Measurements from ENCODE around the gene KLK14. TPM values are rescaled to one million over a fixed set of nuclear protein-coding genes. Genes with fewer than 3 reads are reported as not detected.
A peak's percentile ranks its signal among the peaks of the same experiment; 100 is the strongest.

KLK14 gene
- under 1 TPM; 0.35 to 0.67 TPM for total RNA-seq

DNA sequence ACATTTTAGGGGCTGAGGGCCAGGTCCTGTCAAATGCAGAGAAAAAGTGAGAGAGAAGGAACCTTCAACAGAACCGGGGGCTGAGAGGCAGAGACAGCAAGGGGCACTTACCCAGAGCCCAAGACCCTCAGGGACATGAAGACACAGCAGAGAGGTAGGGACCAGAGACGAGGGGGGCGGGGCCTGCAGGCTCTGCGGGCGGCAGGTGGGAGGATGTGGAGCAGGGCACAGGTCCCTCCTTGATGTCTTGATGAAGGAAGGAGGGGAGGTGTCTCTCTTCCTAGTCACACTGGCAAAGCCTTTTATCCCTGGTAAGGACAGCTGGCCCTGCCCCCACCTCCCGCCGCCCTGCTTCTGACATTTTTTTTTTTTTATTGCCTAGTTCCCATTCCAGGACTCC lies at the start of gene KLK14:
Gene KLK14, minus strand, starts transcription at position 277 of the 400 bp plus-strand sequence. Its CDS starts 273 bp downstream, at position 4.
- ChIA-PET POLR2A (no interaction called here), CTCF (no interaction called here)
- DNase-seq = no peak
- no peak within 1 kb of the TSS for H3K4me3 Mint-ChIP-seq
- H3K9me3 Mint-ChIP-seq = no peaks in the 10 kb centered on the region
- peaks cover 8% of the 10 kb centered on the region for H3K27me3 Mint-ChIP-seq
- H3K4me1 Mint-ChIP-seq = no peaks in the 10 kb centered on the region
- H3K36me3 Mint-ChIP-seq (ENCODE audit: low read depth) = no peaks in the 10 kb centered on the region
- peak within 1 kb of the TSS; percentile 25 for H3K27ac Mint-ChIP-seq

GRCh38 chr19:51131780-51132680 lies 49.3 kb upstream of the KLK14 start:
- POLR2A ChIA-PET = no interaction called here
- H3K27ac Mint-ChIP-seq = peak overlapping the region; percentile 88
- CTCF ChIA-PET = no interaction called here
- no peaks in the 10 kb centered on the region for H3K36me3 Mint-ChIP-seq (ENCODE audit: low read depth)
- H3K9me3 Mint-ChIP-seq = peaks cover 12% of the 10 kb centered on the region
- peaks cover 49% of the 10 kb centered on the region for H3K4me1 Mint-ChIP-seq
- DNase-seq = peak; percentile 50
- H3K4me3 Mint-ChIP-seq = peak overlapping the region; percentile 39
- peaks cover 2% of the 10 kb centered on the region for H3K27me3 Mint-ChIP-seq

DNA sequence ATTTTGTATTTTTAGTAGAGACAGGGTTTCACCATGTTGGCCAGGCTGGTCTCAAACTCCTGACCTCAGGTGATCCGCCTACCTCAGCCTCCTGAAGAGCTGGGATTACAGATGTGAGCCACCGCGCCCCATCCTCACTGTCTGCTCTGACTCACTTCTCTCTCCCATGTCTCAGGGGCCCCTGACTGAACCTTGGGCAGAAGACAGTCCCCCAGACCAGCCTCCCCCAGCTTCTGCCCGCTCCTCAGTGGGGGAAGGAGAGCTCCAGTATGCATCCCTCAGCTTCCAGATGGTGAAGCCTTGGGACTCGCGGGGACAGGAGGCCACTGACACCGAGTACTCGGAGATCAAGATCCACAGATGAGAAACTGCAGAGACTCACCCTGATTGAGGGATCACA lies 47.0 kb upstream of the KLK14 start:
- H3K27ac Mint-ChIP-seq = peak overlapping the region; percentile 46
- DNase-seq = no peak
- peaks cover 2% of the 10 kb centered on the region for H3K27me3 Mint-ChIP-seq
- no peak overlapping the region for H3K4me3 Mint-ChIP-seq
- H3K4me1 Mint-ChIP-seq = peaks cover 56% of the 10 kb centered on the region
- peaks cover 5% of the 10 kb centered on the region for H3K9me3 Mint-ChIP-seq
- H3K36me3 Mint-ChIP-seq (ENCODE audit: low read depth) = no peaks in the 10 kb centered on the region
- CTCF ChIA-PET = no interaction called here
- POLR2A ChIA-PET = interaction anchor here (0.6 kb wide), 1 partner anchor 105 kb away, joined by 5 read pairs; no protein-coding TSS in a partner anchor

DNA sequence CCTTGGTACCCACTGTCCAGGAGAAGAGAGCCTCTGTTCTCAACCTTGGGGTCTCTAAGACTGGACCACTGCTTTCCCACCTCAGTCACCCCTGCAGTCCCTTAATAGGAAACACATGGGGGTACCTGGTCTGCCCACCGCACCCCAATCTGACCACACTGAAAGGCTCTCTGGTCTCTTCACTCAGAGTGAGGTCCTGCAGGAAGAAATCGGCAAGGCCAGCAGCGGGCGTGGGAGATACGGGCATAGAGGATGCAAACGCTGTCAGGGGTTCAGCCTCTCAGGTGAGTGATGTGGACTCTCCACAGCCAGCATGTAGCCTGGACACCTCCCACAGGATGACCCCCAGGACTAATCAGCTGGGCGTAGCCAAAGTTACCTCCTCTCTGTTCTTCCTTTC lies 45.5 kb upstream of the KLK14 start:
- Mint-ChIP-seq H3K4me1 (peaks cover 71% of the 10 kb centered on the region), H3K27ac (peak overlapping the region; percentile 57), H3K4me3 (no peak overlapping the region), H3K27me3 (no peaks in the 10 kb centered on the region), H3K36me3 (ENCODE audit: low read depth) (peaks cover 3% of the 10 kb centered on the region), H3K9me3 (no peaks in the 10 kb centered on the region)
- ChIA-PET CTCF (no interaction called here), POLR2A (no interaction called here)
- DNase-seq = no peak

DNA sequence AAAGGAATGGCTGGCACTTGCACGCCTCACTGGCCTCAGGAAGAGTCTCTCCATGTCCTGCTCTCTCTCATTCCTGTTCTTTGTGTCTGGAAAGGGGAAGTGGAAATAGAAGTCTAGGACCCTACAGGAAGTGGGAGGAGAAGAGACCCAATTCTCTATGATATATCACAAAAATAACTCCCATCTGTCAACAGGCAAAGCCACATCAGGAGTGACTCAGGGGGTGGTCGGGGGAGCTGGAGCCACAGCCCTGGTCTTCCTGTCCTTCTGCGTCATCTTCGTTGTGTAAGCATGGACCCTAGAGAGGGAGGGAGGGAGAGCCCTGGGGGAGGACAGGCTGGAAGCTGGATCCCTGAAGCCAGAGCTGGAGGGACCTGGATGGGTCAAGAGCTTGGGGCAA lies 45.1 kb upstream of the KLK14 start:
- Mint-ChIP-seq H3K9me3 (no peaks in the 10 kb centered on the region), H3K36me3 (ENCODE audit: low read depth) (peaks cover 4% of the 10 kb centered on the region), H3K27me3 (no peaks in the 10 kb centered on the region), H3K4me3 (no peak overlapping the region), H3K4me1 (peaks cover 75% of the 10 kb centered on the region), H3K27ac (peak overlapping the region; percentile 44)
- CTCF ChIA-PET = no interaction called here
- no peak for DNase-seq
- POLR2A ChIA-PET = no interaction called here

- peaks cover under 1% of the 10 kb centered on the region for H3K9me3 Mint-ChIP-seq
- ChIA-PET CTCF (no interaction called here), POLR2A (no interaction called here)
- peaks cover 8% of the 10 kb centered on the region for H3K36me3 Mint-ChIP-seq (ENCODE audit: low read depth)
- no peak overlapping the region for H3K4me3 Mint-ChIP-seq
- DNase-seq = no peak
- no peaks in the 10 kb centered on the region for H3K27me3 Mint-ChIP-seq
- H3K4me1 Mint-ChIP-seq = peaks cover 76% of the 10 kb centered on the region
- peak overlapping the region; percentile 44 for H3K27ac Mint-ChIP-seq
These were observed 44.3 kb upstream of the KLK14 start for GRCh38 chr19:51127032-51127431.

GRCh38 chr19:51125421-51126075 lies 42.9 kb upstream of the KLK14 start:
- H3K27ac Mint-ChIP-seq = peak overlapping the region; percentile 95

GRCh38 chr19:51124729-51125128 lies 42.0 kb upstream of the KLK14 start, which contains the start of gene SIGLEC9:
Gene SIGLEC9, plus strand, starts transcription at chr19:51124906. Its CDS starts 69 bp downstream, at chr19:51124975.
- Mint-ChIP-seq H3K4me3 (peak within 1 kb of the TSS; percentile 18), H3K4me1 (peaks cover 72% of the 10 kb centered on the region), H3K36me3 (ENCODE audit: low read depth) (peaks cover 11% of the 10 kb centered on the region), H3K27me3 (no peaks in the 10 kb centered on the region), H3K27ac (peak within 1 kb of the TSS; percentile 95), H3K9me3 (peaks cover 3% of the 10 kb centered on the region)
- DNase-seq = no peak
- CTCF ChIA-PET = no interaction called here
- POLR2A ChIA-PET = no interaction called here

More at GRCh38 chr19:51125421-51126075, 42.9 kb upstream of the KLK14 start:
- no peak for DNase-seq
- H3K4me3 Mint-ChIP-seq = no peak overlapping the region
- ChIA-PET CTCF (no interaction called here), POLR2A (no interaction called here)
- peaks cover 11% of the 10 kb centered on the region for H3K36me3 Mint-ChIP-seq (ENCODE audit: low read depth)
- H3K27me3 Mint-ChIP-seq = no peaks in the 10 kb centered on the region
- peaks cover 3% of the 10 kb centered on the region for H3K9me3 Mint-ChIP-seq
- peaks cover 71% of the 10 kb centered on the region for H3K4me1 Mint-ChIP-seq

DNA sequence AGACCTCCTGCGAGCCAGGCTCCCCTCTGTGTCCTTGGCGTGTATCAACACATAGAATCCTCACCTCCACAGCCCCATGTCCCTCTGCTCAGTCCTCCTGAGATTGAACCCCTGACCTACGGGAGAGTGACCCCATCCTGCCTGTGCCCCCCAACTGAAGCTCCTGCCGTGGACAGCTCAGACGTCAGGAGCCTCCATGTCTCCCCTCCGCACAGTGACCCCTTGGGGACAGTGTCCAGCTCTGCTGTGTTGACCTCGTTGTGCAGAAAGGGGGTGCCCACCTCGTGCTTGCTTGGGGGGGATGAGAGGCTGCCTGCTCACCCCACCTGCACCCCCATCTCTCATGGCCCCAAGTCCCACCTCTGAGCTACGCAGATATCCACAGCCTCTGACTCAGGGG lies 41.5 kb upstream of the KLK14 start:
- H3K9me3 Mint-ChIP-seq = peaks cover 3% of the 10 kb centered on the region
- CTCF ChIA-PET = no interaction called here
- DNase-seq = no peak
- peak overlapping the region; percentile 95 for H3K27ac Mint-ChIP-seq
- H3K4me1 Mint-ChIP-seq = peaks cover 76% of the 10 kb centered on the region
- peaks cover under 1% of the 10 kb centered on the region for H3K27me3 Mint-ChIP-seq
- peaks cover 11% of the 10 kb centered on the region for H3K36me3 Mint-ChIP-seq (ENCODE audit: low read depth)
- peak overlapping the region; percentile 18 for H3K4me3 Mint-ChIP-seq
- POLR2A ChIA-PET = no interaction called here

- H3K36me3 Mint-ChIP-seq (ENCODE audit: low read depth) = peaks cover 11% of the 10 kb centered on the region
- H3K4me1 Mint-ChIP-seq = peaks cover 79% of the 10 kb centered on the region
- peaks cover 3% of the 10 kb centered on the region for H3K9me3 Mint-ChIP-seq
- ChIA-PET CTCF (no interaction called here), POLR2A (no interaction called here)
- H3K27ac Mint-ChIP-seq = peak overlapping the region; percentile 95
- H3K27me3 Mint-ChIP-seq = peaks cover 4% of the 10 kb centered on the region
- DNase-seq = no peak
- H3K4me3 Mint-ChIP-seq = peak overlapping the region; percentile 33
These were observed 41.1 kb upstream of the KLK14 start for GRCh38 chr19:51123802-51124201.

DNA sequence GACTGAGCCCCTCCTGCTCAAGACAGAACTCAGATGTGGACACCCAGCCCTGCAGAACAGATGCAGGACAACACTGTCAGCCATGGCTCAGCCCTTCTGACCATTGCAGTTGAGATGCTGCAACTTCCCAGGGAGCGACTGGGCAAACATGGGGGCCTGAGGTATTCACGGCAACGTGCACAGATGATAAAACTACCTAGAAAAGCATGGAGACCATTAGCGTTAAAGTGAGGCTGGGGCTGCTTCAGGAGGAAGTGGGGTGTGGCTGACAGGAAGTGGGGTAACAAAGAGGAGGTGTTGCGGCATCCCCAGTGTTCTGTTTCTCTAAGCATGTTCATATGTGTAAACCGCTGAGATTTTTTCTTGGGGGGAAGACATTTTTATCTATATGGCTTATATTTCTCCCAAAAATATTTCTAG lies 40.7 kb upstream of the KLK14 start:
- CTCF ChIA-PET = no interaction called here
- Mint-ChIP-seq H3K27ac (peak overlapping the region; percentile 95), H3K36me3 (ENCODE audit: low read depth) (peaks cover 11% of the 10 kb centered on the region), H3K9me3 (peaks cover 3% of the 10 kb centered on the region), H3K27me3 (peaks cover 4% of the 10 kb centered on the region), H3K4me1 (peaks cover 75% of the 10 kb centered on the region), H3K4me3 (peak overlapping the region; percentile 33)
- POLR2A ChIA-PET = no interaction called here
- peak; percentile 77 for DNase-seq

- no peak overlapping the region for H3K4me3 Mint-ChIP-seq
- H3K27me3 Mint-ChIP-seq = peaks cover 6% of the 10 kb centered on the region
- peaks cover 3% of the 10 kb centered on the region for H3K9me3 Mint-ChIP-seq
- H3K36me3 Mint-ChIP-seq (ENCODE audit: low read depth) = peaks cover 11% of the 10 kb centered on the region
- H3K4me1 Mint-ChIP-seq = peaks cover 66% of the 10 kb centered on the region
- CTCF ChIA-PET = no interaction called here
- no peak for DNase-seq
- peak overlapping the region; percentile 95 for H3K27ac Mint-ChIP-seq
- POLR2A ChIA-PET = no interaction called here
These were observed 39.7 kb upstream of the KLK14 start for GRCh38 chr19:51122112-51122981.

All from activated CD4-positive, alpha-beta T cell treated with anti-CD3 and anti-CD28 coated beads, Interleukin-2, amount 10 ng/mL, durations not matched to agents 7 days and 5 days (primary cell).